ENCODE data around the gene LRRC8E.

- TF ChIP-seq, protein P1, sequence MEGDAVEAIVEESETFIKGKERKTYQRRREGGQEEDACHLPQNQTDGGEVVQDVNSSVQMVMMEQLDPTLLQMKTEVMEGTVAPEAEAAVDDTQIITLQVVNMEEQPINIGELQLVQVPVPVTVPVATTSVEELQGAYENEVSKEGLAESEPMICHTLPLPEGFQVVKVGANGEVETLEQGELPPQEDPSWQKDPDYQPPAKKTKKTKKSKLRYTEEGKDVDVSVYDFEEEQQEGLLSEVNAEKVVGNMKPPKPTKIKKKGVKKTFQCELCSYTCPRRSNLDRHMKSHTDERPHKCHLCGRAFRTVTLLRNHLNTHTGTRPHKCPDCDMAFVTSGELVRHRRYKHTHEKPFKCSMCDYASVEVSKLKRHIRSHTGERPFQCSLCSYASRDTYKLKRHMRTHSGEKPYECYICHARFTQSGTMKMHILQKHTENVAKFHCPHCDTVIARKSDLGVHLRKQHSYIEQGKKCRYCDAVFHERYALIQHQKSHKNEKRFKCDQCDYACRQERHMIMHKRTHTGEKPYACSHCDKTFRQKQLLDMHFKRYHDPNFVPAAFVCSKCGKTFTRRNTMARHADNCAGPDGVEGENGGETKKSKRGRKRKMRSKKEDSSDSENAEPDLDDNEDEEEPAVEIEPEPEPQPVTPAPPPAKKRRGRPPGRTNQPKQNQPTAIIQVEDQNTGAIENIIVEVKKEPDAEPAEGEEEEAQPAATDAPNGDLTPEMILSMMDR (conservative IDR thresholded peaks at IDR 0.05; ENCODE audit: low read depth, low read length), result no peak
- TF ChIP-seq EZH2 (IDR thresholded peaks at IDR 0.05; ENCODE audit: borderline replicate concordance, low read depth, low read length, poor library complexity, severe bottlenecking), result no peak
Measured at GRCh38 chr19:7844951-7845350, 43.4 kb upstream of the LRRC8E start.

Data from A673 (cell line).